Middle frontal gyrus (tissue), 1 donor: ENCODE data around the gene TMEM108.

Source experiments
- DNase-seq: peaks from one replicate; pipeline ENCODE4 v3.0.0-alpha.2; 2015; ENCODE audit warnings: low spot score; ENCODE audit errors: extremely low spot score

The TMEM108 gene

DNA sequence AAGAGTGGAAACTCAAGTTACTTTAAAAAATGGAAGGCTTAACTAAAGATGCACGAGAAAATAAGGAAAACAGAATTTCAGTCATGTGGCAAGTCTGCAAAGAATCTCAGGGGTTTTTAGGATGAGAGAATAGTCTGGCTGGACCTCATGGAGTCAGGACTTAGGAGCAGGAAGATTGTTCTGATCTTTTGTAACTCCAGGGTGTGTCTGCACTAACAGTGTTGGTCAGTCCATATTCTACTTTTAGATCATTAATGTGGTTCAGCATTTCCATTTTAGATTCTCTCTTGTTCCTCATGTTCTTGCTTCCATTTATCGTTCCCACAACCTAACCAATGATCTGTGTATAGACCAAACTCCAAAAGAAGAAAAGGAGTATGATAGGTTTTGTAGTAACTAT, 15.3 kb downstream of the TMEM108 start:
- DNase-seq: no peak

DNA sequence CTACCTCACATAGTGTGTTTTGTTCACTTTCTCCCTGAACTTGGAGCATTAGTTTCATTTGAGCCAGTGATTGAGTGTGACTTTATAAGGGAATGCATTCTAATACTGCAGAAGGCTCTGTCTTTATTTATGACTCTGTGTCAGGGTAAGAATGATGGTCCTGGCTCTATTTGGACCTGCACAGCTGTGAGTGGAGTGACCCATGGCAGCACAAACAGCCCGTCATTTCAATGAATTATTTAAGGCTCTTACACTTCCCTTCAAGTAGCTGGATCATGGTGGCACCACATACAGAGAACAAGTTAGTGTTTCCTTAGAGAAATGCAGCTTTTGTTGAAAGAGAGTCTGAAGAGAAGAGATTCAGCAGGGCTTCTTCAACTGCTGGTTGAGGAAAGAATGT, 16.4 kb downstream of the TMEM108 start:
- DNase-seq: no peak

- DNase-seq: no peak
These were observed 17.1 kb downstream of the TMEM108 start for GRCh38 chr3:133055339-133055738.

GRCh38 chr3:133058243-133058642, 20.1 kb downstream of the TMEM108 start:
- no peak for DNase-seq

- DNase-seq: no peak
These were observed 20.6 kb downstream of the TMEM108 start for GRCh38 chr3:133058831-133059230.

- DNase-seq: no peak
These were observed 27.2 kb downstream of the TMEM108 start for GRCh38 chr3:133065193-133065961.

GRCh38 chr3:133066026-133066425, 27.8 kb downstream of the TMEM108 start:
- DNase-seq: no peak

- DNase-seq: no peak
These were observed 31.5 kb downstream of the TMEM108 start for GRCh38 chr3:133069556-133070286.

- no peak for DNase-seq
These were observed 36.8 kb downstream of the TMEM108 start for GRCh38 chr3:133074977-133075376.

DNA sequence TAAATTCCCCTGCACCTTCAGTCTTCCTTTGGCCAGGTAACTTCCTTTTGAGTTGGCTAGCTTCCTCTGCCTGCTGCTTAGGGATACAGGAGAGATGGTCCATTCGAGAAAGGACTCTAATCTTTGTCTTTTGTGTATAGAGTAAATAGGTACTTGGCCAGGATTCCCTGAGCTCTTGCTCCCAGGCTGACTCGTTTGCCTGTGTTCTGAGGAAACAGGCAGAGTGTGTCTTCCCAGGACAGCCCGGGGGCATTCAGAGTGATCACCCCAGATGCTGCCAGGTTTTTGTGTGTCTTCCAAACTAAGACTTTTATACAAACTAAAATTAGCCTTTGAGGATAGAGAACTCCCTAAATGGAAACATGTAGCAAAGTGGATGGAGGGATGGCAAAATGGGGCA, 39.5 kb downstream of the TMEM108 start:
- DNase-seq: no peak

GRCh38 chr3:133079621-133080020, 41.4 kb downstream of the TMEM108 start:
- no peak for DNase-seq

DNA sequence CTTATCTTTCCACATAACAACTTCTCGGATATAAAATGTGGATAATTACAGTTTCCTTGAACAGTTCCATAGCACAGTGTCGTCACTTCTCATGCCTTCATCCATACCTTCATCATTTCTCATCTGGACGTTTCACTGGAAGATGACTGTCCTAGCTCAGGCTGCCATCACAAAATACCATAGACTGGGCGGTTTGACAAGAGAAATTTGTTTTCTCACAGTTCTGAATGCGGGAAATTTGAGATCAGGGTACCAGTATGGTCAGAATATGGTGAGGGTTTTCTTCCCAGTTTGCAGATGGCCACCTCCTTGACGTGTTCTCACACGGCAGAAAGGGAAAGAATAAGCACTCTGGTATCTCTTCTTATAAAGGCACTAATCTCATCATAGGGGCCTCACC, 42.8 kb downstream of the TMEM108 start:
- no peak for DNase-seq

DNA sequence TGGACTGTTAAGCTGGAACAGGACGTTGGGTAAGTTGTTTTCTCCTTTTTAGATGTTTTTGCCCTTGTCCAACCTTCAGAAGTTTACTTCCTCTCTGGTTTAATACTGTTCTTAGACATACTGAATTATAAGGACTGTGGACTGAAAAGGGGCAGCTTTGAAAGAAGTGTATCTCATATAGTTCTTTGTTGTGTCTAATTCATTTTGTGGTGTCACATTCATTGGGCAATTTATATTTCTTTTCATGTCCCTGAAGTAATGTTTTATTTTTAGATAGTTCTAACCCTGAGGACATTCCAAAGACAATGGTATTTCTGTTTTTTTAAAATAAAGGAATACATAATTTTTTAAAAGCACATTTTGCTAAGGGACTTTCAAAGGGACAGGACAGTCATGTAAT, 45.2 kb downstream of the TMEM108 start:
- DNase-seq: no peak

DNA sequence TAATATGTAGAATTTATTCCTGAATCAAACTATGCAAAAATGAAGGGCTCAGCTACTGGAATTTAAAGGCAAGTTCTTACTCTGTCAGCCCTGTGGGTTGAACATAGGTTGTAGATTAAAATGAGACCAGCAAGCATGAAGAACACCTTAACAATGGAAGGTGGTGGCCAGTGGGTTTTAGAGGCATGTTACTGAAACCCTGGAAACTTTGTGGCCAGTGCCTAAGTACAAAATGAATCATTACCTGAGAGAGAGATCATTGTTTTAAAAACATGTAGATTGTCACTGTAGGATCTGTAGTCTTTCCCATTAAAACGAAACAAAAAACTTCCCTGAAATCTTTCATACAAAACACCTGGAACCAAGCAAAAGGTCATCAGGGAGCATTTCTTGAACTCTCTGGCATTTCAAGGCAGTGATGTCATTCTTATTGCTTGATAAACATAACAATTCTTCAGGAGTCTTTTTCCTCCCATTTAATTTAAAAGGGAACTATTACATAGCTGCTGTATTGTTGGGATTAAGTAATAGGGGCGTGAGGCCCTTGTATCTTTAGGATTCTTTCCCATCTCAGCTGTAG, 51.8 kb downstream of the TMEM108 start:
- DNase-seq: no peak

GRCh38 chr3:133092681-133093080, 54.5 kb downstream of the TMEM108 start:
- DNase-seq: no peak

GRCh38 chr3:133093366-133093765, 55.2 kb downstream of the TMEM108 start:
- no peak for DNase-seq

- no peak for DNase-seq
These were observed 58.9 kb downstream of the TMEM108 start for GRCh38 chr3:133096900-133097613.

DNA sequence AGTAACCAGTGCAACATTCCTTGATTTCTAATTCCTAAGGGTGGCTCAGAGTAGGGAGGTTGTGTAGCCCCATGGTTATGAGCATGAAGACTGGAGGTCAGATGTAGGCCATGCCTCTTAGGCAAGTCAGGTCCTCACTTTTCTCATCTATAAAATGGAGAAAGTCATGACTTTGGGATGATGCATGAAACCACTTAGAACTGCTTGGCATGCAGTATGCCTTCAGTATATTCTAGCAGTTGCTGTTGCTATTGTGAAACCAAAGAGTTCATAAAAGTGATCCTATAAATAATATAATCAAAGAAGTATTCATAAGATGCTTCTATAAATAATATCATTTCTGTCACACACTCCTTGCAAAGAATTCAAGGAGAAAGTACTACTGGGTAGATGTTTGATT, 65.5 kb downstream of the TMEM108 start:
- no peak for DNase-seq

DNA sequence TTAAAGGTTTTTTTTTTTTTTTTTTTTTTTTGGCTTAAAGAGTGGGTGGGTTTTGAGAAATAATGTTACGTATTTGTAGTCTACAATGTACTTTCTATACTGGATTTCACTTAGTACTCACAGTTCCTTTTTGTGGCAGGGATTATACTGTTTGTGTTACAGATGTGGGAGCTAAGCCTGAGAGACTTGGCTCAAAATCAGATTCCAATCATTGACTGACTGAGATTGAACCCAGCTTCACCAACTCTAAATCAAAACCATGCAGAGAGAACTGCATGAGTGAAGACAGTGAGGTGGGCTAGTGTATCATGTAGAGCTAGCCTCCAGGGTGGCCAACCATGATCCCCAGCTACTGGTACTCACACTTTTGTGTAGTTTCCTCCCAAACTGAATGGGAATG, 68.0 kb downstream of the TMEM108 start:
- DNase-seq: no peak

- DNase-seq: no peak
These were observed 74.5 kb downstream of the TMEM108 start for GRCh38 chr3:133112666-133113065.

GRCh38 chr3:133113526-133113925, 75.3 kb downstream of the TMEM108 start:
- no peak for DNase-seq
